GM13976 (cell line): Measurements from ENCODE around the gene PRUNE2.
"Not testable (repeated sequence)": the region's sequence is repeated elsewhere in the genome, so short reads cannot be mapped to it uniquely, and the experiment has no call there.

Experiments used
- DNase-seq: peaks from one replicate; pipeline ENCODE4 v3.0.0; 2012; ENCODE audit warnings: low spot score
- in situ Hi-C: fragments of 300-500 bp; cut with MboI; formaldehyde crosslinking; loops from one replicate; pipeline ENCODE4 v1.12.0; 2022; ENCODE audit warnings: low sequenced_read_pairs, mixed read lengths, inconsistent platforms; ENCODE audit not compliant: unreplicated experiment
- TF ChIP-seq, protein P1 (sequence below): IDR thresholded peaks from 2 replicates; pipeline ENCODE4 v1.5.1; 2012; ENCODE audit warnings: borderline replicate concordance, mild to moderate bottlenecking; ENCODE audit not compliant: insufficient read depth; ENCODE audit errors: extremely low read depth, missing control alignments, control extremely low read depth

Gene PRUNE2

DNA sequence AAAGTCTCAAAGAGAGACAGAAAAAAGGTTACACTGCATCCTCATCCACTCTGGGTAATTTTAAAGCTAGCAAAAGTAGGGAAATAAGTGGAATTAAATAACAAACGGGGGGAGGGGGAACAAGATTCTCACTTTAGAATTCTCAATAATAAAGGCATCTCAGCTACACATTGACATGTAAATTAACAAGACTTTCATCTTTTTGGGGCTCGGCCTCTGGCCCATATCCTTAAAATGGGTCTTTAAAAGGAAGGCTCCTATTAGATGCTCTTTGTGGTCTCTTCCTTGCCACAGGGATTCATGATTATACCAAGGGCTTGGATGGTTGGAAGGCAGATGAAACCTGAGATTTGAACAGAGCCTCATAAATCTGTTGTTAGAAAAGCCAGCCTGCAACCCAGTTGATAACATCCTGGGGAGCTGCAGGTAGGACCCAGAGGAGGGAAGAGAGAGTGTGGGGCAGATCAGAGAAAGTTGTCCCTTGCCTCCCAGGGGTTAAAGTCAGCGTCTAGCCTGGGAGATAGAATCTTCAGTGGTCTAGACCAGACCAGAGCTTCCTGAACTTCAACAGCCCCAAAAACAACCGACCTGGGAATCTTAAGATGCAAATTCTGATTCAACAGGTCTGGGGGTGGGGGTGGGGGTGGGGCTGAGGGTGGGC is 311.0 kb downstream of the PRUNE2 start:
- TF ChIP-seq, protein P1, sequence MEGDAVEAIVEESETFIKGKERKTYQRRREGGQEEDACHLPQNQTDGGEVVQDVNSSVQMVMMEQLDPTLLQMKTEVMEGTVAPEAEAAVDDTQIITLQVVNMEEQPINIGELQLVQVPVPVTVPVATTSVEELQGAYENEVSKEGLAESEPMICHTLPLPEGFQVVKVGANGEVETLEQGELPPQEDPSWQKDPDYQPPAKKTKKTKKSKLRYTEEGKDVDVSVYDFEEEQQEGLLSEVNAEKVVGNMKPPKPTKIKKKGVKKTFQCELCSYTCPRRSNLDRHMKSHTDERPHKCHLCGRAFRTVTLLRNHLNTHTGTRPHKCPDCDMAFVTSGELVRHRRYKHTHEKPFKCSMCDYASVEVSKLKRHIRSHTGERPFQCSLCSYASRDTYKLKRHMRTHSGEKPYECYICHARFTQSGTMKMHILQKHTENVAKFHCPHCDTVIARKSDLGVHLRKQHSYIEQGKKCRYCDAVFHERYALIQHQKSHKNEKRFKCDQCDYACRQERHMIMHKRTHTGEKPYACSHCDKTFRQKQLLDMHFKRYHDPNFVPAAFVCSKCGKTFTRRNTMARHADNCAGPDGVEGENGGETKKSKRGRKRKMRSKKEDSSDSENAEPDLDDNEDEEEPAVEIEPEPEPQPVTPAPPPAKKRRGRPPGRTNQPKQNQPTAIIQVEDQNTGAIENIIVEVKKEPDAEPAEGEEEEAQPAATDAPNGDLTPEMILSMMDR: no peak
- DNase-seq: no peak
- in situ Hi-C loops: loop anchor here (10.0 kb wide), 1 partner anchor 60 kb away; no protein-coding TSS in a partner anchor

DNA sequence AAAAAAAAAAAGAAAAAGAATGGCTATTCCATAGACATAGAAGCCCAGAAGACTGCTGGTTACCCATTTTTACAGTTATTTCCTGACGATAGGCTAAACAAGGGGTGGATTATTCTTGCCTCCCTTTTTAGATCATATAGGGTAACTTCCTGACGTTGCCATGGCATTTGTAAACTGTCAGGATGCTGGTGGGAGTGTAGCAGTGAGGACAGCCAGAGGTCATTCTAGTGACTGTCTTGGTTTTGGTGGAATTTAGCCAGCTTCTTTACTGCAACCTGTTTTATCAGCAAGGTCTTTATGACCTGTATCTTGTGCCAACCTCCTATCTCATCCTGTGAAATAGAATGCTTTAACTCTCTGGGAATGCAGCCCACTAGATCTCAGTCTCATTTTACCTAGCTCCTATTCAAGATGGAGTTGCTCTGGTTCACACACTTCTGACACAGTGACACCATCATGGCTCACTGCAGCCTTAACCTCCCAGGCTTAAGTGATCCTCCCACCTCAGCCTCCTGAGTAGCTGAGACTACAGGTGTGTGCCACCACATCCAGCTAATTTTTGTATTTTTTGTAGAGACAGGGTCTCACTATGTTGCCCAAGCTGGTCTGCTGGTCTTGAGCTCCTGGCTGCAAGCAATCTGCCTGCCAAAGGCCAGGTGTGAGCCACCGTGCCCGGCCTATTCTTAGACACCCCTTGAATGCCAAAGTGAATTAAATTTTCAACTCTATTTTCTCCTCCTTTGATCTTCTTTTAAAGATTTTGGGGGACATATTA is 311.8 kb downstream of the PRUNE2 start:
- in situ Hi-C loops: loop anchor here (10.0 kb wide), 1 partner anchor 61 kb away; no protein-coding TSS in a partner anchor
- not testable (repeated sequence) for DNase-seq

DNA sequence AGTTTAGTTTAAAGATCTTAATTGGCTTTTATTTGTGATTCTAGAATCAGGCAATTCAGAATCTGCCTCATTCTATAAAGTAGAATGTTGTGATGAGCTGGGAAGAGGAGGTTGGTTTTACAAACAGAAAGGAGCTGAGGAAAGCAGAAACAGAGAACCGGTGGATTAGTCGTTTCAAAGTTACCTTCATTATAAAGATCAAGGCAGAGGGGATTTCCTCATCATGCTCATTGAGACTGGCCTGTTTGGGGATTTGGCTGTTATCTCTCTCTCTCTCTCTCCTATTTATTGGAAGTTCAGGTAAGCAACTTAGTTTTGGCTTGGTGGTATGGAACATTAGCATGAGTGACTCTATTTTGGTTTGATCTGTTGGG is 313.0 kb downstream of the PRUNE2 start:
- in situ Hi-C loops: loop anchor here (10.0 kb wide), 1 partner anchor 62 kb away; no protein-coding TSS in a partner anchor
- TF ChIP-seq, protein P1: no peak
- no peak for DNase-seq

DNA sequence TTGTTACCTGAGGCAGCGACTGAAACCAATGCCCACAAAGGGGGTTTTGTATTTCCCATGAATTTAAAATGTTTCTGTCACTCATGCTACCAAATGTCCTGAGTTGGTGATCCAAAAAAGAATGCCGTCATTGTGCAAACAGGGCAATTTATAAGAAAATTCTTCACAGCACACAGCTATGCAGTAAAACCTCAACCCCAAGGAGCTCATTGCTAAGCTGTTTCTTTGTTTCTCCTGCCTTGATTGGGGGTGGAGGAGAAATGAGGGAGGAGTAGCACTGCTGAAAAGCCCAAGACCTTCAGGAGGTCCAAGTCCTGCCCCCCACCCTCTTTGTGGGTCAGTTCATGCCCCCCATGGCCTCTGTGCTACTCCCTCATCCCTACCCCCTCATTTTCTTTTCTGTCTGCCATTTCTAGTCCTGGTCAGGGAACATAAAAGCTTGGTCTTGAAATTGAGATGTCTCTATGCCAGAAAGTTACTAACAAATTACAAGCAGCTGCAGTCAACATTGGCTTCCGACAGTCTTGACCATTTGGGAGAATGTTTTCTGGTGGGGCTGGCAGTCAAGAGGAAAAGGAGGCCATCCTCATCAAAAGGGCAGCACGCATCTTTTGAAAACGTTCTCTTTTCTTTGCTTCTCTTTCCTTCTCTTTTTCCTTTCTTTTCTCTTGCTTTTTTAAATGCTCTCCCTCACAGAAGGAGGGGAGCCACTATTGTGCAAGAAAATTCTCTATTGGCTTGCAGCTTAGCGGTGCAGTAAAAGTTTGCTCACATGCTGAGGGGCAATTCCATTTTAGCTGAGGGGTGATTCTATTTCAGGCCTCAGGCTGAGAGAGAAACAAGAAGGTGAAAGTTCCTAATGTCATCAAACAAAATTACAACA is 313.6 kb downstream of the PRUNE2 start:
- in situ Hi-C loops: loop anchor here (10.0 kb wide), 1 partner anchor 62 kb away; no protein-coding TSS in a partner anchor
- DNase-seq: no peak
- TF ChIP-seq, protein P1: no peak

DNA sequence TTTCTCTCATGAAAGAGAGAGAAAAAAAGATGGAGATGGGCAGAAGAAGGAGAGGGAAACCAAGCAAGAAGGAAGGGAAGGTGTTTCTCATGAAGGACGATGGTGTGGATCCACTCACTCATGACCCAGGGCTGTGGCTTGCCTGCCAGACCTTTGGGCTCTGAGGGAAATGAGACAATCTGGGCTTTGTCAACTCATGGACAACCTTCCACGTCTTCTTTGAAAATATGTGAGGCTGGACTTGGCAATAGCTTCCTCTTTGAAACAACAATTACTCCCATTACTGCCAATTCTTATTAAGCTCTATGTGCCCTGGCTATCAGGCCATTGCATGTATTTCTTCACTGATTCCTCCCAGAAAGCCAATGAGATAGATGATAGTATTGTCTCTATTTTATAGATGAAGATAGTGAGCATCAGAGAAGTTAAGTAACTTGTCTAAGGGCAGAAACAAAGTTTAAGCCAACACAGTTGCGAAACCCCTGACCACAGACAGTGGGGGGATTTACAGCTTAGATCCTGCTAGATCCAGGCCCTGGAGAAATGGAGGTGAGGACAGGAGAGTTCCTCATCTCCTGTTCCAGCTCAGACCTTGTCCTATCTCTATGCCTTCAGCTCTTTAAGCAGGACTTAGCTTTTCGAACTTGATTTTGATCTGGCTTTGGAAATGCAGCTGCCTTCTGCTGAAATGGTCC is 314.5 kb downstream of the PRUNE2 start:
- no peak for DNase-seq
- in situ Hi-C loops: loop anchor here (10.0 kb wide), 1 partner anchor 63 kb away; no protein-coding TSS in a partner anchor
- TF ChIP-seq, protein P1: no peak

DNA sequence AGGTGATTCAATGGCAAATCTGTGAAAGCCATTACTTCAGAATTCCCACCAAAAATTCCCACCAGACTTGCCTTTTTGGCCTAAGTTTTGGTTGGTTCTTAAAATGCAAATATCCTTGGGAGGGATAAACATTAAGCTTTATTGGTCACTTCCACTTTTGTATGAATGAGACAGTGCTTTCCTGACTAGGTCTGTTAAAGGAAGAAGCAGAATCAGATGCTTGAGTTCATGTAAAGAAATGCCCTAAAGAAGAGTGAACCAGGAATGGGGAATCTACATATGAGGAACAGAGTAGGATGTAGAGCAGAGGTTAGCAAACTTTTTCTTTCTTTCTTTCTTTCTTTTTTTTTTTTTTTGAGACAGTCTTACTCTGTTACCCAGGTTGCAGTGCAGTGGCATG is 317.6 kb downstream of the PRUNE2 start:
- TF ChIP-seq, protein P1: no peak
- in situ Hi-C loops: no loop called here

More for the DNA sequence above, 317.6 kb downstream of the PRUNE2 start:
- DNase-seq: no peak
